Embryonic facial prominence (tissue), 1 donor: ENCODE results near the gene POLR2C.
A peak's percentile ranks its signal among the peaks of the same experiment; 100 is the strongest.
"Not testable (repeated sequence)": the region's sequence is repeated elsewhere in the genome, so short reads cannot be mapped to it uniquely, and the experiment has no call there.

Source experiments
- DNase-seq: peaks from one replicate; pipeline ENCODE4 v3.0.0-alpha.2; 2016; ENCODE audit errors: extremely low spot score

The POLR2C gene

DNA sequence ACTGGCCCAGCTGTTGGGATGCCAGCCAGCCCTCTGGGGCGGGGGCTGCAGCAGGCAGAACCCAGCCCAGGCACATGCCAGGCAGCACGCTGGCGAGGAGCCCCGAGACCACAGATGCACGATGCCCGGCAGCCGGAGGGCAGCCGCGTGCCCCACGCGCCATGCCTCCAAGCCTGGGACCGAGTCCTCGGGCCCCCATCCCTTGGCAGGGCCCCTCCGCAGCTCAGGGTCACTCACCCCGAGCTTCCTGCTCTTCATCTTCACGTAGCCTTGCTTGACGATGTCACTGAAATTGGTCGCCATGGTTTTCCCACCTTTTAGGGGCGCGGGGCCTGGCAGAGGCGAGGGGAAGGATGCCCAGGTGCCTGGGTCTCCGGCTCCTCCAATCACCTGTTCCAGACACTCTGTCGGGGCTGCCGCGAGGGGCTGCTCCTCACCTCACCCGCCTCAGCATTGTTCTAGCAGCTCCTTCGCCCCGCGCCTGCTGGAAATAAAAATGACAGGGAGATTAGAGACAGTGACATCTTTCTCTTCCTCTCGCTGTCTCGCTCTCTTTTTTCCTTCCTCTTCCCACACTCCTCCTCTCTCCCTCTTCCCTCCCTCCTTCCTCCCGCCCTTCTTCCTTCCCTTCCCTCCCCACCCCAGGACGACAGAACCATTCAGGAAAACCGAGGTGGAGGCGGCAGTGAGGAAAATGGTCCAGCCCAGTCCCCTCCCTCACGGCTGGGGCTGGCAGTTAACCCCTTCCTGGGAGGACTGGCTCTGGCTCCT, 16.9 kb downstream of the POLR2C start:
- no peak for DNase-seq

DNA sequence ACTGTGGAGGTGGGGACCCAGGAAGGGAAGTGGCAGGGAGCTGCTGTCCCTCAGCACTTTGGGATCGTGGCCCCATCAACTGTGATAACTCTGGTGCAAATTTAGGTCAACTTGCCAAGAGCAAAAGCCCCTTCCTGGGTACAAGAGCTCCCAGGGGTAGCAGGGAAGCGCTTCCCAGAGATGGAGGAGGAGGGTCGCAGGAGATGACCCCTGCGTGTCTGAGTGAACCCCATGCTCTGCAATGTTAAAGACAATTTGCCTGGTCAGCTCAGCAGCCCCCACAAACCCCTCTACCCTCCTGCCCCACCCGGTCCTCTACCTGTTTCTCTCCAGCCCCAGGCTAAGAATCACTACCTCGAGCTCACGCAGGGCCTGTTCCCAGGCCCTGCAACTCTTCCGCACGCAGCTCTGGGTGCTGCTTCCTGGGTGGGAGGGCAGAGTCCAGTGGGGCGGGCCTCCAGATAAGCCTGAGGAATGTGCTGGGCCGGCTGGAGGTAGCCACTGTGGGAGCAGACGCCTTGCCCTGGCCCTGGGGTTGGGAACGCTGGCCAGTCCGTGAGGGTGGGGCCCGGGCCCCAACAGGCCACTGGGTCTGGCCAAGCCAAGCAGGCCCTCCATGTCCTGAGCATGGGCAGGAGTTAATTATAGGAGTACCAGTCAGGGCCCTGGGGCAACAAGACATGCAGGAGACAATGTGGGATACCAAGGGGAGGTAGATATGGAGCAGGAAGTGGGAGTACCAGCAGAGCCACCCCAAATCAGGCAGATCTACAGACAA, 17.7 kb downstream of the POLR2C start:
- no peak for DNase-seq

DNA sequence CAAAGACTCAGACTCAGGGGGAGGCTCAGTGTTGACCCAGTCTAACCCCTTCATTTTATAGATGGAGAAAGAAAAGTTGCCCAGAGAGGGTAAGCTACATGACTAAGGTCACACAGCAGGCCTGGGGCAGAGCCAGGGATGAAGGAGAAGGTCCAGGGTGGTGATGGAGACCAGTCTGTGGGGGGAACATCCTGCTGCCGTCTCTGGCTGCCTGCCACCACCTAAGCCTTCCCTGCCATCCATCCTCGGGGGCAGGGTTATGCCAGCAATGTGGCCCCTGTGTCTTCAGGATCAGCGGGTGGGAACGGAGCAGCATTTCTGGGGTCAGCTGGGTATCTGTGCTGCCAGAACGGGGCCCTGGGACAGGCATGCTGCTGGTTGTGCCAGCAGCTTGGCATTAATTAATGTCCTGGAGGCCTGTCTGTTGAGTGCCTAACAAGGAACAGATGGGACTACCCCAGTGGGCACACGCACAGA, 18.3 kb downstream of the POLR2C start:
- DNase-seq = no peak

DNA sequence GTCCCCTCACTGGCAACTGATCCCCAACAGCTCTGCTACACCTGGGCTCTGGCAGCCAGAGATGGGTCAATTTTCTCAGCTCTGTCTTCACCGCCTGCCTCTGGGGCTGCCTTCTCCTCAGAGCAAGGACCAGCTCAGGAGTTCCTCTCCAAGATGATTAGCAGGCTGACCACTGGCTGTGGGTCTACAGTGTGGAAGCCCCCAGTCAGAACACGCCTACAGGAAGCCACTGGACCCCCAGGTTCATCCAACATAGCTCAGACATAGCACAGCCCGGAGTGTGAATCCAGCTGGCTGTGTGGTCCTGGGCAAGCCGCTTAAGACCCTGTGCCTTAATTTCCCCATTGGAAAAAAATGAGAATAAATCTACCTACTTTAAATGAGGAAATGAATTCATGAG, 18.9 kb downstream of the POLR2C start:
- no peak for DNase-seq

DNA sequence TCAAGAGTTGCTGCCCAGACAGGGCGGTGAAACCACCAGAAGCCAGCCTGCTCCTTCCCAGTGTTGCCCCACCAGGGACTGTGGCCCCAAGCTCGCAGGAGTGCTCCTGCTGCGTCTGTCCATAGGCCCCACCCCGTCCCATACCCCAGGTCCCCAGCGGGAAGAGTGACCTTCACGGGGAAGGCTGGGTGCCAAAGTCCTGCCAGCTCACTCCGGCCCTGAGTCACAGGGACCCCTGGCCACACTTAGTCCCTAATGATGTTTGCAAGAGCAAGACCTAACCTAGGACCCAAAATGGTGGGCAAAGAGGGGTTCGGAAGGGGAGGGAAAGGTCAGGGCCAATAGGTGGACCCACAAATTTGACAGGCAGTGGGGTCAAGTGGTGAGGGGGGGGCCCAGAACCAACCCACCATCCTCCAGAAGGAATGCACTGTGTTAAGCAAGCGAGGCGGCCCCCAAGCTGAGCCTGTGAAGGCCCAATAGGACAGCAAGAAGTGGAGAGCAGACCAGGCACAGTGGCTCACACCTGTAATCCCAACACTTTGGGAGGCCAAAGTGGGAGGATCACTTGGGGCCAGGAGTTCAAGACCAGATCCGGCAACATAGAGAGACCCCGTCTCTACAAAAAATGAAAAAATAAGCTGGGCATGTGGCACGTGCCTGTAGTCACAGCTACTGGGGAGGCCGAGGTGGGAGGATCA, 20.5 kb downstream of the POLR2C start:
- no peak for DNase-seq

DNA sequence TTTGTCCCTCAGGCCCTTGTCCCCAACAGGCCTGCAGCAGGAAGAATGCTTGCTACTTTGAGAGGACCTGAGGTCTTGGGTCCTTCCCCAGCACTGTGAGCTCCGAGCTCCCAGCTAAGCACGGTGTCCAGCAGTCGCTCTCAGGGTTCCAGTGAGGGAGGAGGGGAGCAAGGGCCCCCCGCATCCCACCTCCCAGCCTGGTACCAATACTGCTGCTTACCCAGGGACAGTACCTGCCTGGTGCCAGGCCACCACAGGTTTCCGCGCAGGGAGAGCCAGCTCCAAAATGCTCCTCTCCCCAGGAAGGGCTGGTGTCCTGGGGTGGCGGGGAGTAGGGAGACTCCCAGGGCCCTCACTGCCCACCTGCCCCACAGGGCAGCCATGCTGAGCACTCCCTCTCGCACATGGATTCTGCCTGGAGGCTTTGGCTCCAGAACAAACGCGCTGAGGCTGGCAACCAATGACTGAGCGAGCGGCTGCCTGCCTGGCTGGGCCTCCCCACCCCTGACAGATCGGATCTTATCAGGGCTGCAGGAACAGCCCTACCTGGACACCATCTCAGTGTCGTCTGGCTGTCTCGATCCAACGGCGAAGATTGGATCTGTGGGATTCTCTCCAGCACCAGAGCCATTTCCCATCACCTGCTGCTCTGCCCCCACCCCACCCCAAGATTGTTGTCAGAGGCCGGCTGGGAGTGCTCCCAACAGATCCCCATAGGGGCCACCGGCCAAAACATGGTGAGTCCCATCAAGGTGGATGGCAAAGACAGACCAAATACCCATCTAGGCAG, 21.4 kb downstream of the POLR2C start:
- DNase-seq = no peak

DNA sequence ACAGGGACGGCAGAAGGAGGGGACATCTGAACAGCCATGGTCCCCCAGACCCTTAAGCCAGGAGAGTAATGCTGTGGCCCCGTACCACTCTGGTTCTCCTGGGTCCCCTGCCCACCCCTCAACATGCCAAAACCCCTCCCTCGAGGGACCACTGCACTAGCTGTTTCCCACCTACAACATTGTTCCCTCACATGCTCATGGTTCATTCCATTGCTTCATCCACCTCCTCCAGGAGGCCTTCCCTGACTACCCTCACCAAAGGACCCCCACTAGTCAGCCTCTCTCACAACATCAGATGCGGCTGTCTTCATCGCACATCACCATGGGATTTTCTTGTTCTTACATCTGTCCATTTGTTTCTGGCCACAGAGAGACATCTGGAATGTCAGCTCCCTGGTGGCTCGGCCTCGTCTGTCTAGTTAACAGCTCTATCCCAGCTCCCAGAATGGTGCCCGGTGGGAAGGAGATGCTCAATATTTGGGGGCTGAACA, 22.1 kb downstream of the POLR2C start:
- DNase-seq = no peak

DNA sequence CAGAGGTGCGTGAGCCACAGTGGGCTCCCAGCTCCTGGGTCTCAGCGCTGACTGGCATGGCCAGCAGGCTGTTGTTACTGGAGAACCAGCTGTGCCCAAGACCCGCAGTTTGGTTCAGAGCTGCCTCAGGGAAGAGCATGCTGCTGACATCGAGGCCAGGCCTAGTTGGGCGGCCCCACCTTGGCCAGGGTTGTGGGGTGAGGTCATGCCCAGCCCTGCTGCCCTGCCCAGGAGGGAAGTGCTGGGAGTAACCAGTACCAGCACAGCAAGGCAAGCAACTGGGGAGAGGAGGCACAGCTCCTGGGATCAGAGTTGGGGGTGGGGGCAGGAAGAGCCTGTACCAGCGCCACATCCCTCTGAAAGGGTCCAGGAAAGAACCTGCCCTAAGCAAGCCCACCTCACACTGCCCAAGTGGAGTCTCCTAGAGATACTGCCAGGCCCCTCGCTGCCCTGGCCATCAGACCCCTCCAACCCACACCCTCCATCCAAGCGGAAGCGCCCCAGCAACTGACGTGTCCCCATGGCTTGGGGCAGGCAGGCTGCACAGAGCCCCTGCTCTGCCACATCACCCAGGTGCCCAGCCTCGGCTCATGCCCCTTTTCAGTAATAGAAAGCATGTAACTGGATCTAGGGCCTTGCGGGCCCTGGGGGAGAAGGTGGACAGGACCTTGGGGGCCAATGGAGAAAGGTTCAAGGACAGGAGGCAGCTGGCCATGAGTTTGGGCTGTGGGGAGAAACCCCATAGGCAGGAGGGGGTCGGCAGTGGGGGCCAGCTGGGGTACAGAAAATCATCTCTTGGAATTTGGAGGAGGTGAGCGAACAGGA, 22.8 kb downstream of the POLR2C start:
- DNase-seq = no peak

DNA sequence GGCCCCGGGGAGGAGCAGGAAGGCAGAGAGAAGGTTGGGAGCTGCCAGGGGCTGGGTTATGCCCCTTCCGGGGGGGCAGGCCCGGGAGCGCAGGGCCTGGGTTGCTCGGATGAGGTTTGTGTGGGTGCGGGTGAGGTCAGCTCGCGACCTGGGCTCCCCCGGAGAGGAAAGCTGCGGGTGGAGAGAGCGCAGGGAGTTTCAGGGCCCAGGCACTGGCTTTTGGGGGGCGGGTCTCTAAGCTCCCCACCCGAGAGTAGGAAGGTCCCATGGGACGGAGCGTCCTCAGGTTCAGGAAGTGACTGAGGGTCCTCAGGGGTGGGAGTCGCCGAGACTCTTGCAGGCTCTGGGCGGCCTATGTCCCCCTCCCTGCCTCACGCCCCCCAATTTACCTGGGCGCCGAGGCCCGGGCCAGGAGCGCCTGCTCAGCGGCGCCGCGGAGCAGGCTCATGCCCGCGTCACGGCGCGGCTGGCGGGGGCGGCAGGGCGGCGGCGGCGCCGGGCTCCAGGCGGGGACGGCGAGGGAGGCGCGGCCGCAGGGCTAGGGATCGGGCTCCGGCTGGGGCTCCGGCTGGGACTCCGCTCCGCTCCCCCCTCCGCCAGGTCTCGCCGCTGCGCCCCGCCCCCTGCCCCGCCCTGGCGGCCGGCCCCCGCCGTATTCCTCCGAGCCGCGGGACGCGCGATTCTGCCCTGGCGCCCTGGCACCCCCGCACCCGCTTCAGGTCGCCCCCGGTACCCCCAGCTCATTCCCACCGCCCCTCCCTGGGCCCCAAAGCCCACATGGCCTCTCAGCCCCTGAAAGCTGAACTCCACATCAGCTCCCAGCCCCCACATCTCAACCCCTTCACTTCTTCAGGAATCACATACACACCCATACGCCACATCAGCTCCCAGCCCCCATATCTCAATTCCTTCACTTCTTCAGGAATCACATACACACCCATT, 23.7 kb downstream of the POLR2C start, which contains the start of gene DOK4:
Gene DOK4 (minus strand): TSS at position 578 of the 942 bp plus-strand sequence. CDS start 6,986 bp downstream, outside the sequence.
- peak; percentile 46 for DNase-seq

DNA sequence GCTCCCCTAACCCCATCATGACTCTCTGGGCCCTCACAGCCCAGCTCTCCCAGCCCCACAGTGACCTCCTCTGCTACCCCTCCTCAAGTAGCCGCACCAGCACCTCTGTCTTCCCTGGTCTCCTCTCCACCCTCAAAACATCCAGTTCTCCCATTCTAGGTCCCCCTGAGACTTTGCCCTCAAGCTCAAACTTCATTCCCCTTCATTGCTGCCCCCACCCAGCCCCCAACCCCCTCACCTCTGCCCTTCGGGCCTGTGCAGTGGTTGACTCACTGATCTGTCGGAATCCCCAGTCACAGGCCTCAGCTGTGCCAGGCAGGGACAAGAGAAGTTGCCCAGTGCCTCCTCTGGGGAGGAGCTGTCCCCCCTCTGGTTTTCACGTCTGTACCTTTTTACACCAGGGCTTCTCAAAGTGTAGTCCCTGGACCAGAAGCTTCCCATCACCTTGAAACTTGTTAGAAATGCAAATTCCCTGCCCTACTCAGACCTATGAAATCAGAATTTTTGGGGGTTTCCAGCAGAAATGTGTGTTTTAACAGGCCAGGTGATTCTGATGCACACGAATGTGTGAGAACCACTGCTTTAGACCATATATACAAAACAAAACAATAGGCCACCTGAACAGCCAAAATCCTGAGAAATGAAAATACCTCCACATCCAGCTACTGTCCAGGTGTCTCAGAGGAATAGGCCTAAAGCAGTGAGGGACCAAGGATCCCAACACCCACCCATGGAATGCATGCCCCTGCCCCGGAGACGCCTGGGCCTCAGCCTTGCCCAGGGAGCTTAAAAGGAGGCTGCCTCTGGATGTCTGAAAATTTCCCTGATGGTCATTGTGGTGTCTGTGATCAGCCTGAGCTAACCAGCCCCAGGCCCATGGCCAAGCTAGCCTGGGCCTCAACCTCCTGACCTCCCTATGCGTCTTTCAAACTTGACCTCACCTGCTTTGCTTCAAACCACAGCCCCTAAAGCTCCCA, 24.7 kb downstream of the POLR2C start:
- no peak for DNase-seq

DNA sequence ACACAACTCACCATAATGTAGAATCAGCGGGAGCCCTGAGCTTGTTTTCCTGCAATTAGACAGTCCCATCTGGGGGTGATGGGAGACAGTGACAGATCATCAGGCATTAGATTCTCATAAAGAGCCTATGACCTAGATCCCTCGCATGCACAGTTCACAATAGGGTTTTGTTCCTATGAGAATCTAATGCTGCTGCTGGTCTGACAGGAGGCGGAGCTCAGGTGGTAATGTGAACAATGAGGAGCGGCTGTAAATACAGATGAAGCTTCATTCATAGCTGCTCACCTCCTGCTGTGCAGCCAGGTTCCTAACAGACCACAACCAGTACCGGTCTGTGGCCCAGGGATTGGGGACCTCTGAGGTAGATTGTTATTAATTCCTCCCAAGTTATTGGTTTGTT, 26.8 kb downstream of the POLR2C start:
- DNase-seq = no peak

DNA sequence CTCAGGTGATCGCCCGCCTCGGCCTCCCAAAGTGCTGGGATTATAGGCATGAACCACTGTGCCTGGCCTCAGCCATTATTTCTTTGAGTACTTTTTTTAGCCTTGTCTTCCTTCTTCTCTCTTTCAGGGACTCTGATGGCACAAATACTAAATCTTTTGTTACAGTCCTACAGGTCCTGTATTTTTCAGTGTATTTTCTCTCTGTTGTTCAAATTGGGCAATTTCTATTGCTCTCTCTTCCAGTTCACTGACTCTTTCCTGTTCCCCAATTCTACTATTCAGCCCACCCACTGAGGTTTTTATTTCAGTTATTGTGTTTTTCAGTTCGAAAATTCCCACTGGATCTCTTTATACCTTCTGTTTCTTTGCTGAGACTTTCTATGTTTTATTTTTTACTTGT, 31.3 kb downstream of the POLR2C start:
- DNase-seq = no peak

DNA sequence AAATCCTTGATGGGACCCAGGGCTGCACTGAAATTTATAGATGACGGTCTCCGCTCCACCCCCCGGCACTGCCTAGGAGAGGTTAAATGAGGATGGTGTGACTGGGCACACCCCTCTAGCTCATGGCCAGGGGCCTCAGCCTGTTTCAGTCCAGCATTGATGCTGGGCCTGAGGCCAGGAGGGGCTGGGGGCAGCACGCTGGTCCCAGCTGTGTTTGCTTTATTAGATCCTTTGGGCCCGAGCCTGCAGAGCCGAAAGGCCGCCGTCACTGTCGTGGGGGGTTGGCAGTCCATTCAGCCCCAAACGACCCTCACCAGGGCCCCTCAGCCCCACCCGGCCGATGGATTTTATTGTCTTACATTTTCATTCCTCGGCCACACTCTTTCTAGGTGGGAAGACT, 34.6 kb downstream of the POLR2C start:
- DNase-seq = no peak

DNA sequence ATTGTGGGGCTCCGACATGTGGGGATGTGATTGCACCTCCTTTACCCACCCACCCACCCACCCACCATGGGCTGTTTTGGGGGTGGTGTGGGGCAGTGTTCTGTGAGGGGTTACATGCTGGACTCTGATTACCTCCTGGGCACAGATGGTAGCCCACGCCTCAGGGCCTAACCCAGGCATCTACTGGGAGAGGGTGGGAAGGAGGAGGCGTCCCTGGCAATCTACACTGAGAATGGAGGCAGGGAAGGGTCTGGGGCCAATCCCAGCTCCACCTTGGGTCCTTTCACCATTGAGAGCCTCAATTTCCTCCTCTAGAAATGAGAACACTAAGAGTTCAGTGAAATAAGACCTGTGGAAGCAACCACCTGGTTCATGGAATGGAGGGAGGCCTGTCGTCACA, 35.6 kb downstream of the POLR2C start:
- no peak for DNase-seq

DNA sequence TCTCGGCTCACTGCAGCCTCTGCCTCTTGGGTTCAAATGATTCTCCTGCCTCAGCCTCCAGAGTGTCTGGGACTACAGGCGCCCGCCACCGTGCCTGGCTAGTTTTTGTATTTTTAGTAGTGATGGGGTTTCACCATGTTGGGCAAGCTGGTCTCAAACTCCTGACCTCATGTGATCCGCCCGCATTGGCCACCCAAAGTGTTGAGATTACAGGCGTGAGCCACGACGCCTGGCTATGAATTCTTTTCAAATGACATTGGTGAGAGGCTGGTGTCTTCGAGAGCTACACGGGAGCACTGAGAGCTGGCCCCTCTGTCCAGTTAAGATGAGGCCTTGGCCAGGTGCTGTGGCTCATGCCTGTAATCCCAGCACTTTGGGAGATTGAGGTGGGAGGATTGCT, 37.5 kb downstream of the POLR2C start:
- not testable (repeated sequence) for DNase-seq

DNA sequence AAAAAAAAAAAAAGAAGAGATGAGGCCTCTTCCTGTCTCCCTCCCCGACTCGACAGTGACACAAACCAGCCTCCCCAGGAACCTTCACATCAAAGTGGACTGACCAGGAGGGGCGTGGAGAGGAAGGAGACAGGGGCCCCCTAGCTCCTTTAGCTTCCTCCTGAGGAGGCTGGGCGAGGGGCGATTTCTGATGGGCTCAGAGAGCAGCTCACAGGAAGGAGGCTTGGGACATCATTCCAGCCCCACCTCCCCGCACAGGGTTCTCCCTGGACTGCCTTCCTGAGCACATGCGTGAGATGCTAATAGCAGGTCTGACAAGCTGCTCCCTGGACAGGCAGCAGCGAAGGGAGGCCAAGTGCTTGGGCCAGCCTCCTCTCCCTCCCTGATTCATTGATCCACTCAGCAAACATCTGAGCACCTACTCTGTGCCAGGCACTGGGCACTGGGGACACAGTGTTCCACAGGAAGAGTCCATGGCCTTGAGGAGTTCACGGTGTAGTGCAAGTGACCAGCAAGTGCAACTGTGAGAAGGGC, 38.2 kb downstream of the POLR2C start:
- DNase-seq = no peak

DNA sequence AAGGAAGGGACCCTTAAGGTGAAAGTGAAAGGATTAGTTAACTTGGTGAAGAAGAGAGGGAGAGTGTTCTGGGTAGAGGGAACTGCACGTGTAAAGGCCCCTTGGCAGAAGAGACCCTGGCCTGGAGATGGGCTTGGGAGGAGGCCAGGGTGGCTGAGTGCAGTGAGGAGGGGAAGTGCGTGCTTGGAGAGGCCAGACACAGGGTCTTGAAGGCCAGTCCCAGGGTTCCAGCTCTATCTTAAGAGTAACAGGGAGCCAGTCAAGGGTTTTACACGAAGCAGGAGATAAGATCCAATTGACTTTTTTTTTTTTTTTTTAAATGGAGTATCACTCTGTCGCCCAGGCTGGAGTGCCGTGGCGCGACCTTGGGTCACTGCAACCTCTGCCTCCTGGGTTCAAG, 39.0 kb downstream of the POLR2C start:
- no peak for DNase-seq
